Upper lobe of left lung (tissue), 4 donors: ENCODE results near the gene ARGLU1.

ENCODE experiments used
- EP300 ChIP-seq, 4 donors: sonication (generic); formaldehyde crosslinking; IDR thresholded peaks; one replicate each; pipeline ENCODE4 v1.5.1; 2017; ENCODE audit warnings: antibody characterized with exemption in 4 of 4, control low read depth in 2 of 4
- POLR2A ChIP-seq, 4 donors: fragments of 450-650 bp; IDR thresholded peaks; one replicate each; pipeline ENCODE4 v1.5.1; 2016 to 2017; ENCODE audit warnings: antibody characterized with exemption in 4 of 4, mild to moderate bottlenecking in 2 of 4
- POLR2AphosphoS5 ChIP-seq, 2 donors: sonication (generic); formaldehyde crosslinking; IDR thresholded peaks; one replicate each; pipeline ENCODE4 v1.5.1; 2017; ENCODE audit warnings: antibody characterized with exemption in 2 of 2
- TF ChIP-seq, protein P1 (sequence below), 6 experiments: fragments of 450-650 bp in 4 of 6; fragments of 200-600 bp in 2 of 6; sonication (generic) in 2 of 6; IDR thresholded peaks; one replicate each; pipeline ENCODE4 v1.5.1; 2016 to 2019; ENCODE audit warnings: antibody characterized with exemption in 6 of 6

DNA sequence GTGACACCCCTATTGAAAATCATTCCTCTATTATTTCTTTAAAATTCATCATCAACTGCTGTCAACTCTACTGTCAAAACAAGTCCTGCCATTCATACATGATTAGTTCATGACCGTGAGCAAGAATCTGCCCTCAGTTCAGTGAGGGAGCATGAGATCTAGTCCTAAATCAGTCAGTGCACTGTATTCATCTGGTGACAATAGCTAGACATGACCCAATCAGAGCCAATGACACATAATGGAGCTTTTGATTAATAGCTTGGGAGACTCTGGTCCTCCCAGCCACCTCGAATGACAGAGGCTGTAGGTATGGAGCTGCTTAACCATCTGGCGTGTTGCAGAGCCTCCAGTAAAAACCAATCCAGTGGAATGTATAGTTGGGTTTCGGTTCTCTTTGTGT, 46.9 kb upstream of the ARGLU1 start:
- TF ChIP-seq POLR2A (IDR thresholded peaks at IDR 0.05), result no peak
- TF ChIP-seq, protein P1, sequence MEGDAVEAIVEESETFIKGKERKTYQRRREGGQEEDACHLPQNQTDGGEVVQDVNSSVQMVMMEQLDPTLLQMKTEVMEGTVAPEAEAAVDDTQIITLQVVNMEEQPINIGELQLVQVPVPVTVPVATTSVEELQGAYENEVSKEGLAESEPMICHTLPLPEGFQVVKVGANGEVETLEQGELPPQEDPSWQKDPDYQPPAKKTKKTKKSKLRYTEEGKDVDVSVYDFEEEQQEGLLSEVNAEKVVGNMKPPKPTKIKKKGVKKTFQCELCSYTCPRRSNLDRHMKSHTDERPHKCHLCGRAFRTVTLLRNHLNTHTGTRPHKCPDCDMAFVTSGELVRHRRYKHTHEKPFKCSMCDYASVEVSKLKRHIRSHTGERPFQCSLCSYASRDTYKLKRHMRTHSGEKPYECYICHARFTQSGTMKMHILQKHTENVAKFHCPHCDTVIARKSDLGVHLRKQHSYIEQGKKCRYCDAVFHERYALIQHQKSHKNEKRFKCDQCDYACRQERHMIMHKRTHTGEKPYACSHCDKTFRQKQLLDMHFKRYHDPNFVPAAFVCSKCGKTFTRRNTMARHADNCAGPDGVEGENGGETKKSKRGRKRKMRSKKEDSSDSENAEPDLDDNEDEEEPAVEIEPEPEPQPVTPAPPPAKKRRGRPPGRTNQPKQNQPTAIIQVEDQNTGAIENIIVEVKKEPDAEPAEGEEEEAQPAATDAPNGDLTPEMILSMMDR (IDR thresholded peaks at IDR 0.05), result no peak
- TF ChIP-seq POLR2AphosphoS5 (IDR thresholded peaks at IDR 0.05), result no peak
- TF ChIP-seq EP300 (IDR thresholded peaks at IDR 0.05), result no peak
